OCI-LY3 (cell line): ENCODE results near the gene SRC.
A peak's percentile ranks its signal among the peaks of the same experiment; 100 is the strongest.

Experiments used
- H2AFZ ChIP-seq: fragments of 200-600, 300-600 bp; shearing (Covaris generic); 2 replicates; pipeline ENCODE4 v1.6.0; 2014; ENCODE audit warnings: antibody characterized with exemption, low read depth, low read length
- H3K27ac ChIP-seq: fragments of 200-600, 300-600 bp; sonication (generic); 2 replicates; pipeline ENCODE4 v1.5.1; 2014; ENCODE audit warnings: mild to moderate bottlenecking, low read length, moderate library complexity, mixed read lengths
- H3K27me3 ChIP-seq: fragments of 200-600, 300-600 bp; sonication (generic); 2 replicates; pipeline ENCODE4 v1.6.1; 2014; ENCODE audit warnings: low read depth, low read length, mixed read lengths
- H3K36me3 ChIP-seq: fragments of 200-600, 300-600 bp; sonication (generic); replicated peaks from 2 replicates; pipeline ENCODE3; 2014; ENCODE audit warnings: low read depth, low read length, mixed read lengths
- H3K4me1 ChIP-seq: fragments of 300-600, 200-600 bp; sonication (generic); 2 replicates; pipeline ENCODE4 v1.6.1; 2014; ENCODE audit warnings: low read length, mixed read lengths
- H3K4me2 ChIP-seq: fragments of 200-600, 300-600 bp; sonication (generic); 2 replicates; pipeline ENCODE4 v1.6.1; 2014; ENCODE audit warnings: low read length, mixed read lengths
- H3K4me3 ChIP-seq: fragments of 300-600, 200-600 bp; sonication (generic); 2 replicates; pipeline ENCODE4 v1.5.1; 2014; ENCODE audit warnings: antibody characterized with exemption, mild to moderate bottlenecking, low read length, moderate library complexity
- H3K79me2 ChIP-seq: fragments of 300-600, 200-600 bp; shearing (Covaris generic); 2 replicates; pipeline ENCODE4 v1.6.1; 2014; ENCODE audit warnings: mild to moderate bottlenecking, low read length, mixed read lengths
- H3K9ac ChIP-seq: fragments of 300-600, 200-600 bp; shearing (Covaris generic); 2 replicates; pipeline ENCODE4 v1.6.0; 2014; ENCODE audit warnings: mild to moderate bottlenecking, low read length, moderate library complexity
- H3K9me3 ChIP-seq: fragments of 200-600, 300-600 bp; shearing (Covaris generic); 2 replicates; pipeline ENCODE4 v1.6.1; 2014; ENCODE audit warnings: low read length, mixed read lengths; ENCODE audit not compliant: insufficient read depth
- H4K20me1 ChIP-seq: fragments of 200-600, 300-600 bp; sonication (generic); 2 replicates; pipeline ENCODE4 v1.6.1; 2016; ENCODE audit warnings: low read length, mixed read lengths; ENCODE audit not compliant: insufficient read depth
- CTCF ChIP-seq: fragments of 200-600, 300-600 bp; sonication (generic); IDR thresholded peaks from 2 replicates; pipeline ENCODE4 v1.5.1; 2014; ENCODE audit warnings: antibody characterized with exemption, low read length, low read depth
- EZH2phosphoT487 ChIP-seq: fragments of 200-600 bp; shearing (Covaris generic); IDR thresholded peaks from 2 replicates; pipeline ENCODE4 v1.6.1; 2018; ENCODE audit warnings: antibody characterized with exemption, mixed run types, low read depth

SRC gene

DNA sequence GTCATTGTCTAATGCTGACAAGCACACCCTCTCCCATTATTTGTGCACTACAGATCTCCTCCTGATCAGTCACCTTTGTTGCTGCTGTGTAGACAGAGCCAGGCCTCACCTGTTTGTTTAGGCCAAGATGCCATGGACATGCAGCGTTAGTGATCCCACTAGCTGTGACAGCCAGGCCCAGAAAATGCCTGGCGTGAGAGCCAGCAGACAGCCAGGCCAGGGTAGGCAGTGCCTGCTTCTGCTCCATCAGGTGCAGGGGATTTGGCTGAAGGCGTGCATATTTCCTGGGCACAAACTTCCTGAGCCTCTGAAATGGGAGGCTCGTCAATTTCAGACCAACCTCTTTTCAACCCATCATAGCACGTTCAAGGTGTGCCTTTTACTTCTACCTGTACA lies 29.2 kb upstream of the SRC start:
- H3K27ac ChIP-seq = peak overlapping the region; percentile 74

DNA sequence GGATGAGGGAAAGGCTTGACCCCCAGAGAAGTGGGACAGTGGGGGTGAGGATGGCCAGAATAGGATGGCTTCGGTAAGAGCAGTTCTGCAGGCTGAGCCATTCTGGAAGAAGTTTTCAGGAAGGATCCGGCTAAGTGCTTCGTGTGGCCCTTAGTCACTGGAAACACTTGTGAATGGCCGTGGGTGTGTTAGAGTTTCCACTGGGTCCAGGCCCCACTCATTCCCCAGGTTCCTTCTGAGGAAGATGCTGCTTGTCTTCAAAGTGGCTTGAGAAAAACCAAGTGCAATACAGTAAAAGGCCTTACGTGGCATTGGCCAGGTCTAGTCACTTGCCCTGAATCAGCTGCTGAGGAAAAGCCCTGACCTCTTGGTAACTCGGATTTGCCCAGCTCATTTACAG lies 28.6 kb upstream of the SRC start:
- Histone ChIP-seq H3K27ac (peak overlapping the region; percentile 74; the same call in 1 of the 2 replicates), H2AFZ (no peak overlapping the region), H3K4me1 (peaks cover 42% of the 10 kb centered on the region), H3K9me3 (no peaks in the 10 kb centered on the region), H3K4me3 (no peak overlapping the region), H3K9ac (no peak overlapping the region), H3K36me3 (peaks cover 48% of the 10 kb centered on the region), H3K27me3 (no peaks in the 10 kb centered on the region), H3K79me2 (peaks cover 24% of the 10 kb centered on the region), H3K4me2 (no peak overlapping the region), H4K20me1 (no peaks in the 10 kb centered on the region)
- no peak for TF ChIP-seq EZH2phosphoT487
- TF ChIP-seq CTCF = no peak

More for the DNA sequence above, 29.2 kb upstream of the SRC start:
- Histone ChIP-seq H4K20me1 (no peaks in the 10 kb centered on the region), H3K9me3 (no peaks in the 10 kb centered on the region), H3K4me2 (peak overlapping the region; percentile 56; the same call in 1 of the 2 replicates), H3K27me3 (no peaks in the 10 kb centered on the region), H3K79me2 (peaks cover 30% of the 10 kb centered on the region), H3K4me1 (peaks cover 47% of the 10 kb centered on the region), H3K36me3 (peaks cover 54% of the 10 kb centered on the region), H3K9ac (peak overlapping the region; percentile 49; the same call in 1 of the 2 replicates), H2AFZ (no peak overlapping the region), H3K4me3 (no peak overlapping the region)
- TF ChIP-seq EZH2phosphoT487 = no peak
- TF ChIP-seq CTCF = no peak

DNA sequence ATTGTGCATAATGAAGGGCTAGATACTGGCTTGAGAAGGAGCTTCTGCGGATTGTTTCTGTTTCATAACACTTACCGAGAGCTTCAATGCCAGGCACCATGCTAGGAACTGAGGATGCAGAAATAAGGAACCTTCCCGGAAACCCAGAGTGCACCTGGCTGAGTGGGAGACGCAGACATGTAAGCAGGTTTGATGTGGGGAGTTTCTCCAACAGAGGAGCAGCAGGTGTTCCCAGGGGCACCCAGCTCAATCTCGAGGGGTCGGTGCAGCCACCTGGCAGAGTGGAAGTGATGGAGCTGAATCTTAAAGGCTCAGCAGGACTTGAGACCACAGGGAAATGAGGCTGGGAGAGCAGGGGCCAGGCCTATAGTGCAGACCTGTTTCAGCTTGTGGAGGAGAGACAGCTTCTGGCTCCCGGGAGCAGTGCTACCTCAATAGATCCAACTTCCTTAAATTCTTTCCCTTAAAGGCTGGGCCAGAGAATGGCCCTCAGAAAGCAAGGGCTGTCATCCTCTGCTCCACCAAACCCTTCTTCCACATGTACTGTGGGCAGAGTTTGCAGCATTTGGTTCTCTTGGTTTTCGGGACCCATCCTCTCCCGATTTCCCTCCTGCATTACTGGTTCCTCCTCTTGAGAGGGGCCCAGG lies 27.8 kb upstream of the SRC start:
- H3K4me3 ChIP-seq = no peak overlapping the region
- no peak overlapping the region for H3K9ac ChIP-seq
- no peak overlapping the region for H3K27ac ChIP-seq
- H4K20me1 ChIP-seq = no peaks in the 10 kb centered on the region
- H3K79me2 ChIP-seq = peaks cover 18% of the 10 kb centered on the region
- H3K4me1 ChIP-seq = peaks cover 36% of the 10 kb centered on the region
- H3K9me3 ChIP-seq = no peaks in the 10 kb centered on the region
- no peaks in the 10 kb centered on the region for H3K27me3 ChIP-seq
- H3K36me3 ChIP-seq = peaks cover 42% of the 10 kb centered on the region
- H3K4me2 ChIP-seq = no peak overlapping the region
- no peak overlapping the region for H2AFZ ChIP-seq
- no peak for TF ChIP-seq CTCF
- TF ChIP-seq EZH2phosphoT487 = no peak

DNA sequence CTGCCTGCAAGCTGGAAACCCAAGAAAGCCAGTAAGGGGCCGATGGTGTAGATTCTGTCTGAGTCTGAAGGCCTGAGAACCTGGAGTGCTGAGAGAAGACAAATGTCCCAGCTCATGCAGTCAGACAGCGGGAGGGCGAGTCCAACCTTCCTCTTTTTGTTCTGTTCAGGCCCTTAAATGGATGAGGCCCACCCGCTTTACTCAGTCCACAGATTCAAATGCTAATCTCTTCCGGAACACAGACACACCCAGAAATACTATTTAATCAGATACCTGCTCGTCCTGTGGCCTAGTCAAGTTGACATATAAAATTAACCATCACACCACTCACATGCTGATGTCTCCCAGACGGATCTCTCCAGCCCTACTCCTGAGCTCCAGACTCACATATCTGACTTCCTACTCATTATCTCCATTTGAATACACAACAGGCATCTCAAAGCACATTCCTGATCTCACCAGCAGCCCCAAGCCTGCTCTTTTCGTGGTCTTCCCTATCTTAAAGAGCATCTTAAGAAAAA lies 26.7 kb upstream of the SRC start:
- H3K4me1 ChIP-seq = peaks cover 29% of the 10 kb centered on the region
- H3K27me3 ChIP-seq = no peaks in the 10 kb centered on the region
- H3K9me3 ChIP-seq = no peaks in the 10 kb centered on the region
- H3K27ac ChIP-seq = no peak overlapping the region
- no peak overlapping the region for H2AFZ ChIP-seq
- peaks cover 11% of the 10 kb centered on the region for H3K79me2 ChIP-seq
- no peak overlapping the region for H3K4me3 ChIP-seq
- H3K9ac ChIP-seq = no peak overlapping the region
- no peaks in the 10 kb centered on the region for H4K20me1 ChIP-seq
- TF ChIP-seq EZH2phosphoT487 (no peak), CTCF (no peak)
- no peak overlapping the region for H3K4me2 ChIP-seq
- peaks cover 36% of the 10 kb centered on the region for H3K36me3 ChIP-seq
